Gastrocnemius medialis (tissue), 4 donors: ENCODE results near the gene DMWD.

Source experiments
- POLR2A ChIP-seq, 2 donors: fragments of 450-650 bp; IDR thresholded peaks; one replicate each; pipeline ENCODE4 v1.6.1; 2017; ENCODE audit warnings: antibody characterized with exemption in 2 of 2, mild to moderate bottlenecking in 2 of 2, moderate library complexity in 2 of 2
- TF ChIP-seq, protein P1 (sequence below), 5 experiments: fragments of 450-650 bp in 3 of 5; fragments of 200-600 bp in 2 of 5; sonication (generic) in 2 of 5; IDR thresholded peaks in 4 of 5; conservative IDR thresholded peaks in 1 of 5; 1 replicate in 4 of 5; 2 replicates in 1 of 5; pipeline ENCODE4 v1.5.1; 2016 to 2019; ENCODE audit warnings: antibody characterized with exemption in 5 of 5, mild to moderate bottlenecking in 3 of 5, moderate library complexity in 3 of 5

- TF ChIP-seq, protein P1, sequence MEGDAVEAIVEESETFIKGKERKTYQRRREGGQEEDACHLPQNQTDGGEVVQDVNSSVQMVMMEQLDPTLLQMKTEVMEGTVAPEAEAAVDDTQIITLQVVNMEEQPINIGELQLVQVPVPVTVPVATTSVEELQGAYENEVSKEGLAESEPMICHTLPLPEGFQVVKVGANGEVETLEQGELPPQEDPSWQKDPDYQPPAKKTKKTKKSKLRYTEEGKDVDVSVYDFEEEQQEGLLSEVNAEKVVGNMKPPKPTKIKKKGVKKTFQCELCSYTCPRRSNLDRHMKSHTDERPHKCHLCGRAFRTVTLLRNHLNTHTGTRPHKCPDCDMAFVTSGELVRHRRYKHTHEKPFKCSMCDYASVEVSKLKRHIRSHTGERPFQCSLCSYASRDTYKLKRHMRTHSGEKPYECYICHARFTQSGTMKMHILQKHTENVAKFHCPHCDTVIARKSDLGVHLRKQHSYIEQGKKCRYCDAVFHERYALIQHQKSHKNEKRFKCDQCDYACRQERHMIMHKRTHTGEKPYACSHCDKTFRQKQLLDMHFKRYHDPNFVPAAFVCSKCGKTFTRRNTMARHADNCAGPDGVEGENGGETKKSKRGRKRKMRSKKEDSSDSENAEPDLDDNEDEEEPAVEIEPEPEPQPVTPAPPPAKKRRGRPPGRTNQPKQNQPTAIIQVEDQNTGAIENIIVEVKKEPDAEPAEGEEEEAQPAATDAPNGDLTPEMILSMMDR (IDR thresholded peaks at IDR 0.05 in 4 of 5, conservative IDR thresholded peaks at IDR 0.05 in 1 of 5) = no peak
- TF ChIP-seq POLR2A (IDR thresholded peaks at IDR 0.05) = no peak
Measured at GRCh38 chr19:45794627-45795026, 2.0 kb upstream of the DMWD start.
